NT2/D1 (cell line): ENCODE measurements around the gene SLC35F3.

ENCODE experiments used
- DNase-seq: peaks from one replicate; pipeline ENCODE4 v3.0.0-alpha.2; 2011; ENCODE audit warnings: low read depth, low spot score
- H3K27me3 ChIP-seq: 2 replicates; pipeline ENCODE4 v1.6.0; 2011; ENCODE audit warnings: mild to moderate bottlenecking; ENCODE audit not compliant: insufficient read length, insufficient read depth
- H3K36me3 ChIP-seq: 2 replicates; pipeline ENCODE4 v1.6.1; 2011; ENCODE audit warnings: mild to moderate bottlenecking, low read length, mixed read lengths; ENCODE audit not compliant: insufficient read depth, insufficient read length
- H3K4me1 ChIP-seq: 2 replicates; pipeline ENCODE4 v1.5.1; 2011; ENCODE audit not compliant: insufficient read depth, insufficient read length
- H3K4me3 ChIP-seq: 2 replicates; pipeline ENCODE4 v1.5.1; 2011; ENCODE audit warnings: low read depth; ENCODE audit not compliant: insufficient read length
- H3K9ac ChIP-seq: 2 replicates; pipeline ENCODE4 v1.6.0; 2011; ENCODE audit warnings: low read depth; ENCODE audit not compliant: insufficient read length
- H3K9me3 ChIP-seq: 2 replicates; pipeline ENCODE4 v1.5.1; 2011; ENCODE audit warnings: mild to moderate bottlenecking, low read length; ENCODE audit not compliant: insufficient read depth
- SUZ12 ChIP-seq: IDR thresholded peaks from 2 replicates; pipeline ENCODE4 v1.6.1; 2011; ENCODE audit not compliant: insufficient read length, insufficient read depth; ENCODE audit errors: extremely low read depth
- YY1 ChIP-seq: IDR thresholded peaks from 2 replicates; pipeline ENCODE4 v1.6.1; 2011; ENCODE audit not compliant: insufficient read length, insufficient read depth
- ZNF274 ChIP-seq: IDR thresholded peaks from 2 replicates; pipeline ENCODE4 v1.6.1; 2011; ENCODE audit warnings: mild to moderate bottlenecking, low read depth, low read length

SLC35F3 gene

GRCh38 chr1:234139966-234140365 is 235.5 kb downstream of the SLC35F3 start:
- Histone ChIP-seq H3K9me3 (no peaks in the 10 kb centered on the region), H3K27me3 (no peaks in the 10 kb centered on the region), H3K4me1 (no peaks in the 10 kb centered on the region), H3K36me3 (no peaks in the 10 kb centered on the region), H3K4me3 (no peak overlapping the region), H3K9ac (no peak overlapping the region)
- TF ChIP-seq YY1, result no peak
- no peak for TF ChIP-seq SUZ12
- TF ChIP-seq ZNF274, result no peak
- no peak for DNase-seq

- Histone ChIP-seq H3K27me3 (no peaks in the 10 kb centered on the region), H3K9me3 (no peaks in the 10 kb centered on the region), H3K36me3 (no peaks in the 10 kb centered on the region), H3K4me3 (no peak overlapping the region), H3K4me1 (no peaks in the 10 kb centered on the region), H3K9ac (no peak overlapping the region)
- DNase-seq, result no peak
- no peak for TF ChIP-seq ZNF274
- TF ChIP-seq SUZ12, result no peak
- no peak for TF ChIP-seq YY1
Observed at GRCh38 chr1:234140388-234140787, 235.9 kb downstream of the SLC35F3 start.

DNA sequence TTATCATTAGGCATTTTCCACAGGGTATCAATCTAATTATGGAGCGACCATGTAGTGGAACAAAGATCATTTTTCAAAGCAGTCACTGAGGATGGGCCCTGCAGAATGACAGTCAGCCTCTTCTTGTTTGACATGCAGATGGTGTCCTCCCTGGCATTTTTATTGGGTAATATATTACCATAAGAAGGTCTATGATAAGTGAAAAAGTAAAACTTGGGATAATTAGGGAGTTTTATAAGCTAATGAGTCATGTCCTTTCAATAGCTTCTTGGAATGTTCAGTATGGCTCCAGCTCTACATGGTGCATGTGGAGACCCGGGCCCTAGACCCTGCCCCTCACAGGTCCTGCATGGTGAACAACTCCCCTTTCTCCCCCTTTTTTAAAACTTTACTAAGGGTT is 236.5 kb downstream of the SLC35F3 start:
- DNase-seq, result no peak
- no peak overlapping the region for H3K9ac ChIP-seq
- no peaks in the 10 kb centered on the region for H3K4me1 ChIP-seq
- H3K4me3 ChIP-seq, result no peak overlapping the region
- H3K36me3 ChIP-seq, result no peaks in the 10 kb centered on the region
- TF ChIP-seq SUZ12 (no peak), ZNF274 (no peak), YY1 (no peak)
- H3K27me3 ChIP-seq, result no peaks in the 10 kb centered on the region
- no peaks in the 10 kb centered on the region for H3K9me3 ChIP-seq

- Histone ChIP-seq H3K4me3 (no peak overlapping the region), H3K4me1 (no peaks in the 10 kb centered on the region), H3K9ac (no peak overlapping the region), H3K27me3 (no peaks in the 10 kb centered on the region), H3K9me3 (peaks cover 12% of the 10 kb centered on the region; the same call in 1 of the 2 replicates), H3K36me3 (no peaks in the 10 kb centered on the region)
- no peak for TF ChIP-seq YY1
- DNase-seq, result no peak
Observed at GRCh38 chr1:234143681-234144080, 239.2 kb downstream of the SLC35F3 start.

DNA sequence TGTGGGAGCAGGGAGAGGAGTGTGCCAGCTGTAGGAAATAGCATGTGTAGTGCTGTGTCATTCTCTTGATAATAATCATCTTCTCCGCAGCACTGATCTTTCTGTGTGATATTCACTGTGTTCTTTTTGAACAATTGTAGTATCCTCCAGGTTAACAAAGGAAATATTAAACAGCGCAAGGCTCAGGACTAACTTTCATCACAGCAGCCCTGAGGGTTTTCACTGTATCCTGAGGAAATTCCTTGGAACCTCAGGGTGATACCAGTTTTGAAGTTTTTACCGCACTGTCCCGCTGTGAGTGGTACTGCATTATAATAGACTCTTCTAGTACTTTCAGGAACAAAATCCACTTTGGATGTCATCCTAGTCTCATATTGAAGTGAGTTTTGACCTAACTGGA is 240.4 kb downstream of the SLC35F3 start:
- no peak for DNase-seq
- no peak overlapping the region for H3K4me3 ChIP-seq
- H3K4me1 ChIP-seq, result no peaks in the 10 kb centered on the region
- no peak overlapping the region for H3K9ac ChIP-seq
- TF ChIP-seq SUZ12 (no peak), ZNF274 (no peak), YY1 (no peak)
- no peaks in the 10 kb centered on the region for H3K27me3 ChIP-seq
- peaks cover 12% of the 10 kb centered on the region; the same call in 1 of the 2 replicates for H3K9me3 ChIP-seq
- H3K36me3 ChIP-seq, result no peaks in the 10 kb centered on the region

DNA sequence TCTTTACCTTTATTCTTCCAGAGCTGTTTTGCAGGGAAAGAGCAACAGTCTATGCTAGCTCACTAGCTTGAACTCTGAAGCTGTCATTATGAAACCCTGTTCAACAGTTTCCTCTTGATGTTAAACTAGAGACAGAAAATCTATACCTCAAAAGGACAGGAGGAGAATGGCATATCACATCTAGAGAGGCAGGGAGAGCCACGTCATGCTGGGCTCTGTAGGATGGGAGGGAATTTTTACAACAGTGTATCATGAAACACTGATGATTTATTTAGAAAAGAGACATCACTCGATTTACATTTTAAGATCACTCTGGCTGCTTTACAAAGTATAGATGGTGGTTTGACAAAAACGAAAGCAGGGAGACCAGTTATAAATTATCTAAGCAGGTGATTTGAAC is 243.9 kb downstream of the SLC35F3 start:
- peaks cover 12% of the 10 kb centered on the region; the same call in 1 of the 2 replicates for H3K9me3 ChIP-seq
- no peak overlapping the region for H3K4me3 ChIP-seq
- no peak overlapping the region for H3K9ac ChIP-seq
- DNase-seq, result no peak
- no peaks in the 10 kb centered on the region for H3K4me1 ChIP-seq
- TF ChIP-seq YY1 (no peak), ZNF274 (no peak)
- no peaks in the 10 kb centered on the region for H3K36me3 ChIP-seq
- H3K27me3 ChIP-seq, result no peaks in the 10 kb centered on the region

DNA sequence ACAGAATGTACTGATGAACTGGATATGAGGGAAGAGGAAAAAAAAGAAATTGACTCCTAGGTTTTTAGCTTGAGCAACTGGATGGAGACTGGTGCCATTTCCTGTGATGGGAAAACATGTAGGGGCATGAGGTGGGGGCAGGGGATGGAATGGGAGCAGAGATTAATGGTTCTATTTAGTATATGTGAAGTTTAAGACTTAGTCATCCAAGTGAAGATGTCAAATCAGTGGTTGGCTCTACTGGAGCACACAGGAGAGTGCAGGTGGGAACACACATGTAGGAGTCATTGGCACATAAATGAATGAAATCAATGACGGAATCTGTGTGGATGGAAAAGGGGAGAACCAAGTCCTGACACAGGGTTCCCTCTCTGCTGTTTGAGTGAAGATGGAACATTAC is 244.3 kb downstream of the SLC35F3 start:
- Histone ChIP-seq H3K9me3 (peaks cover 12% of the 10 kb centered on the region; the same call in 1 of the 2 replicates), H3K4me3 (no peak overlapping the region), H3K9ac (no peak overlapping the region), H3K36me3 (no peaks in the 10 kb centered on the region), H3K27me3 (no peaks in the 10 kb centered on the region), H3K4me1 (no peaks in the 10 kb centered on the region)
- TF ChIP-seq SUZ12 (no peak), YY1 (no peak), ZNF274 (no peak)
- DNase-seq, result no peak

- no peak overlapping the region for H3K4me3 ChIP-seq
- no peaks in the 10 kb centered on the region for H3K36me3 ChIP-seq
- no peak for DNase-seq
- TF ChIP-seq YY1 (no peak), SUZ12 (no peak), ZNF274 (no peak)
- no peaks in the 10 kb centered on the region for H3K27me3 ChIP-seq
- no peaks in the 10 kb centered on the region for H3K4me1 ChIP-seq
- no peak overlapping the region for H3K9ac ChIP-seq
- peaks cover 12% of the 10 kb centered on the region; the same call in 1 of the 2 replicates for H3K9me3 ChIP-seq
Observed at GRCh38 chr1:234149217-234149616, 244.7 kb downstream of the SLC35F3 start.
